Activated T-cell treated with anti-CD3 and anti-CD28 coated beads for 48 hours (primary cell): ENCODE data around the gene MOV10.

Source experiments
- DNase-seq: peaks from one replicate; pipeline ENCODE4 v3.0.0-alpha.2; 2020; ENCODE audit warnings: low read depth

The MOV10 gene

DNA sequence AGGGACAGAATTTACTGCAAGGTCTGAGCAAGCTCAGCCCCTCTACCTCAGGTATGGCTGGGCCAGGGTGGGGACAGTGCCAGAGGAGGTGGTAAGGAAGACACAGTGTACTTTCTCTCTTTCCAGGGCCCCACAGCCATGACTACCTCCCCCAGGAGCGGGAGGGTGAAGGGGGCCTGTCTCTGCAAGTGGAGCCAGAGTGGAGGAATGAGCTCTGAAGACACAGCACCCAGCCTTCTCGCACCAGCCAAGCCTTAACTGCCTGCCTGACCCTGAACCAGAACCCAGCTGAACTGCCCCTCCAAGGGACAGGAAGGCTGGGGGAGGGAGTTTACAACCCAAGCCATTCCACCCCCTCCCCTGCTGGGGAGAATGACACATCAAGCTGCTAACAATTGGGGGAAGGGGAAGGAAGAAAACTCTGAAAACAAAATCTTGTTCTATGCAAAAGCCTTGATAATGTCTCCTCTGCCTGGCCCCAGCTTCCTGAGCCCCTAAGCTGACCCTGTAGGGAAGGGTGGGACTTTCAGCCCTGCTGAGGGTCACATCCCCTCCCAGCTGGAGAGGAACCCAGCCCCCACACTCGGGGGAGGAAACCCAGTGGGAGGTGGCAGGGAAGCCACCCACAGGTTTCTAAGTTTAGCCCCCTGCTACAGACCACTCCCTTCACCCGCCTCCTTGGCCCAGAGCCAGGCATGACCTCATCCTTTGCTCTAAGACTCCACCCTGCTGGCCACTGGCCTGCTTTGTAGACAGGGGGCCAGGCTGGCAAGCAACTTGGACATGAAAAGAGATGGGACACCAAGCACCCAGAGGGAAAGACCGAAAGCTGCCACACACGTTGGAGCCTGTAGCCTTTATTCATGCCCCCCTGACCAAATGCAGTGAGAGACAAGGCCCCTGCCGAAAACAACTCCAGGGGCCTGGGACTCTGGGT is 26.1 kb downstream of the MOV10 start:
- DNase-seq, result peak; percentile 52

DNA sequence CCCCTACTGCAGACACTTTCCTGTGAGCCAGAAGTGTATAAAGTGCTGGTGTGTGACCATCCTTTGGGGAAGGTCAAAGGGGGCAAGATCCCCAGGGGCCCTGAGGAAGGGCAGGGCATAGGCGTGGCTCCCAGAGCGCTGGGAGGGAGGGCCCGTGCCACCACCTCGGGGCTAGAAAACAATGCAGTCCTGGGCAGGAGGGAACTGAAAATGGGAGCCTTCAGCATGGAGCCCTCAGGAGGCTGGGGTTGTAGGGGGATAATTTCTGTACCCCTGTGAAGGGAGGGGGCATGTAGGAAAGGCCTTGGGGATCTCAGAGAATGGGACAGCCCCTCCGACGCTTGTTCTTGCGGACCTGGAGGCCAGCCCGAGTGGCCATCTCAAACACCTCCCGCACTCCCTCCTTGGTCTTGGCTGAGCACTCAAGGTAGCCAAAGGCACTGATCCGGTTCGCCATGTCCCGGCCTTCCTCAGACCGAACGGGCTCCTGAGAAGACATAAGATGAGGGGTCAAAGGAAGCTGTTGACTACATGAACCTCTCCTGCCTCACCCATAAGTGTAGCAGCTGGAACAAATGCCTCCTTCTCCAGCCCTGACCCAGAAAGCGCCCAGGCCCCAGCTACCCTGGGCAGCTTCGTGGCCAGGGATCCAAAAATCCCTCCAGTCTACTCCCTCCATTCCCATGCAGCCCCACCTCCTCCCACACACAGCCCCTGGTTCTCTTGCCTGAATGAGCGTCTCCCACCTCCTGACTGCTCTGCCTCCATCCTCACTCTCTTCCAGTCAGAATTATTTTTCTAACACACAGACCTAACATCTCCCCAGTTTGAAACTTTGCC is 27.0 kb downstream of the MOV10 start:
- DNase-seq, result no peak

DNA sequence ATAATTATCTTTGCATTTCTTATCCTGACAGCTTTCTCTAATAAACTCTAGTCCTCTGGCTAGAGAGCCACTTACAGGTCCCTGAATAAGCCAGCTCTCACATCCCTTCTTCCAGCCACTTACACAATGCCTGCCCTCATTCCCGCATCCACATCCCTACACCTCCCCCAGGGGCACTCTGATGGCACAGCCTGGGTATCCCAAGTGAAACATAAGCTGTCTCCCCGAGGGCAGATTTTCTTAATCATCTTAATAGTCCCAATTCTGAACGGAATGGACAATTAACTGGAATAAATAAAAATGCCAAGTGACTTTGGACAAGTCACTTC is 27.6 kb downstream of the MOV10 start:
- DNase-seq, result no peak

DNA sequence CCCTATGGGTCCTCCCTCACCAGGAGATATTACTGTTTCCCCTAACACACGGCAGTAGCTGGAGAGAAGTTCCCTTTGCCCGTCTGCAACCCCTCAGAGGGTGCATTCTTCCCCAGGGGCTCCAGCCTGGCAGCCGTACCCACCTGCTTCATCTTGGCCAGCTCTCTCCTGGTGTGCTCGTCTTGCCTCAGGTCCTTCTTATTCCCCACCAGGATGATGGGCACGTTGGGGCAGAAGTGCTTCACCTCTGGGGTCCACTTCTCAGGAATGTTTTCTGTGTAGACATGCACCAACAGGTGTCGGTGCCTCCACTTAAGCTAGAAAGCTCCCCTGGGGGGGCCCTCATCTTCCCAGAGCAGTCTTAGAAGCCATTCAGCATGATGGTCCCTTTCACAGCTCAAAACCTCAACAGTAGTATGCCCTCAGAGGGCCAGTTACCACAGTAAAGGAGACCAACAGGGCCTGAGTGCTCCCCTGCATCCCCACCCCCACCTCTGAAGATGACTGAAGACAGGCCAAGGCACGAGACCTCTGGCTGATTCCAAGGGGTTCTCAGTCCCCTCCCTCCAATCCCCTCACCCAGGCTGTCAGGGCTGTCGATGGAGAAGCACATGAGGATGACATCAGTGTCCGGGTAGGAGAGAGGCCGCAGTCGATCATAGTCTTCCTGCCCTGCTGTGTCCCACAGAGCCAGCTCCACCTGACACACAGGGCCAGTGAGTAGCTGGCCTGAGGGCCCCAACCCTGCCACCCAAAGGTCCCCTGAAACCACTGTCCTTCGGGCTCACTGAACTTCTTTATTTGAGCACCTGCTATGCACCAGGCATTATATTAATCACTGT is 28.2 kb downstream of the MOV10 start:
- DNase-seq, result no peak

DNA sequence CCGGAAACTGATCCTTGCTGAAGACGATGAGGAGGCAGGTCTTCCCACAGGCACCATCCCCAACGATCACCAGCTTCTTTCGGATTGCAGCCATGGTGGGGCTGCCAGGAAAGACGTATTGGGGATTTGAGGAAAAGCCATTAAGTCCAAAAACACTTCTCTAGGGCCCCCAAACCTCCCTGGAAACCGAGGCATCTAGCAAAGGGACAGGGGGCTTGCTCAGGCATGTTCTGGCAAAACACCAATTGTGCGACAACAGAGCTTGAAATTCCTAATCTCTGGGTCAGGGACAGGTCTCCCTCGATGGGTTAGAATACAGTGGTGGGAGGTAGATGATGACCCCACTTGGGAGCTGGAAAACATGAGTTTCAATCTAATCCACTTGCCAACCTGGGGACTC is 29.2 kb downstream of the MOV10 start:
- no peak for DNase-seq

DNA sequence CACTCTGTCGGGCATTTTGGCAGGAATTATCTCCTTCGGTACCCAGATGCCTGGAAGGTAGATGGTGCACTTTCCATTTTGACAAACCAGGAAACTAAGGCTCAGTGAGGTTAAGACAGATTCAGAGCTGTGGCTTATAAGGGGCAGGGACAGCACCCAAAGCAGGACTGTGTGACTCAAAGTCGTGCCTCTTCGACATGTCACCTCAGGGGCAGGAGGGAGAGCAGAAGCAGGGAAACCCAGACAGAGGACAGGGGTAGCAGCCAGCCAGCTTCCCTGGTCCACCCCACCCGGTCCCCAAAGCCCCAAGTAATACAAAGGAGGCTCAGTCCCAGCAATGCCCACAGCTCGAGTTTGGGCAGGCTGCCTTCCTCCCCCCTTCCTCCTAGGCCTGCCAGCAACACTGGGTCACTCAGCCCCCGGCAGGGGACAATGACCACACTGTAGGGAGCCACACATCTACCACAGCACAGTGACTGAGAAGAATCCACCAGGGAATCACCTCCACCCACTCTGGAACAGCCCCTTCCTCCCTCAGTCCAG is 30.0 kb downstream of the MOV10 start:
- DNase-seq, result peak; percentile 23

DNA sequence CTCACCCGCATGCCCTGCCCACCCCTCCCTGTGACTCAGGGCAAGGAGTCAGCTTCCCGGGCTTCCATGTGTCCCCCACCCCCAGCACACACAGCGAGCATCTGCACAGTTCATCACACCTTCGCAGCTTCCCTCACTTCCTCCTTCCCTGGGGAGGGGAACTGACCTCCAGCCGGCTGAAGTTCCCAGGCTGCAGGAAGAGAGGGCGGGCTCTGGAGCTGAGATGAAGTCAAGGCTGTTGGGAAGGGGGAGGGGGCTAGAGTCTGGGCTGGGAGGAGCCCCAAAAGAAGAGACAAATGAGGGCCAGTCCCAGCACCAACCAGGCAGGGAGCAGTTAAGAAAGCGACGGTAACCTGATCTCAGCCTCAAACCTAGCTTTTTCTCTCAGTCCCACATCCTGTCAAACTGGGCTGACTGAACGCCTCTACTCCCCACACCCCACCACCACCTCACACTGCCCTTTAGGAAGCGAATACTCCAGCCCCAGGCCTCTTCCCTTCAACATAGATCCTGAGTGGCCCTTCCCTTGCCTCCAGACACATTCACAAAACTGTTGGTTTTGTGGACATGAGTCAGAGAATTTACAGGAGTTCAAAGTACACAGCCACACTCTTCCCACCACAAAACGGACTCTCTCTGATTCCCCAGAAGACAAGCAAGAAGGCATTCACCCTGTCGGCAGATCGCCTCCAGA is 30.6 kb downstream of the MOV10 start:
- peak; percentile 54 for DNase-seq

DNA sequence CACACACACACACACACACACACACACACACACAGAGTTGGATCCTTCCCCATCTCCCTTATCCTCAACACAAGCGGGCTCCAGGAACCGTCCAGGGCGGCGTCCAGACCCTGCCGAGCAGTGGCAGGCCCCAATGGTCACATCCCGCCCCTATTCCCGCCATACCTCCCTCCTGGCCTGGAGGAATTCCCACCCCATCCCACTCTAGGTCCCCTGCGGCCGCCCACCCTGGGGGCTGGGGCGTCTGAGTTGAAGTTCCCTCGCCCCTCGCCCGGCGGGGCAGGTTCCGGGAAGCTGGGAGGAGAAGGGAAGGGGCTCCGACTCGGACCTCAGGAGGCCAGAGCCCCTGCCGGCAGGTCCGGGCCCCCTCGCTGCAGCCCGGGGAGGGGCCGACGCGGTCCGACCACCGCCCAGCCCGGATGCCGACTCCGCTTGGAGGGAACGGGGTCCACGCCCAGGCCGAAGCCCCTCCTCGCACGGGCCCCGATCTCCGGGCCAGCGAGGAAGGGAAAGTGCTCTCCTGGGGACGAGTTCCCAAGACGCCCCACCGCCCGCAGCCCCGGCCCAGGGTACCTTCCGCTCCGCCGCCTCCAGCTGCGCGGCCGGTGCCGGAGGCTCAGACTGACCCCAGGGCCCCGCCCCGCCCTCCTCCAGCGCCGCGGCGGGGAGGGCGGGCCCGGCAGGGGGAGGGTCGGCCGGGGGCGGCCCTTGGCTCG is 32.2 kb downstream of the MOV10 start, which contains the start of gene RHOC:
TSS of gene RHOC (minus strand) at position 623 of the 716 bp plus-strand sequence. CDS start 3,328 bp downstream, outside the sequence.
- DNase-seq, result peak; percentile 42

DNA sequence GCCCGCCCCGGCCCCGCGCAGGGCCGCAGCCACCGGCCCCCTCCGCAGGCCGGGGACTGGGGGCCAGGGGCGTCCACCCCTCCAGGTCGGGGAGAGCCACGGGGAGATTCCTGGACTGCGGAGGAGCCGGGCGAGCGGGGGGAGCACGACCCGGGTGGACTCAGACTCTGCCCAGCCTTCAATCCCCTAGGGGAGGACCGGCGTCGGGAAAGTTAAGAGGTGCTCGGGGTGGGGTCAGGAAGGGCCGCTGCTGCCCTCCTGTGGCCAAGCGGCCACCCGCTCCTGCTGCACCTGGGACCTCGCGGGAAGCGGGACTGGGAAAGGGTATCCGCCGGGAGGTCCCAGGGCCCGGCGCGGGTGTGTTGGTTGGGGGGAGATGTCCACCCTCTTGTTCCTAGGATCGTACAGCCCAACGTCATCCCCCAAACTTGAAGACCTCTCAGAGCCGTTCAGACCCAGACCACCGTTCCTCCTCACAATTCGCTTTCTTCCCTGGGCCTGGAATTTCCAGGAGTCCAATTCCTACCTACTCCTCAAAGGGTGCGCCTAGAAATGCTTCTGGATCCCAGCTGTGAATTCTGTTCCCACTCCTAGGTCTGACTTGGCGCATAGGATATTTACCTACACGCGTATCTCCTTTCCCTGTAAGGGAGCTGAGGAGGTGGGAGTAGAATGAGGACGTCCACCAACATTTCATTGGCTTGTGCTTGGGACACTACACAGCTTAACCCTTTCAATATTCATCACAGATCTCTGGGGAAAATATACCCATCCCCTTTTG is 33.0 kb downstream of the MOV10 start:
- DNase-seq, result peak; percentile 63

DNA sequence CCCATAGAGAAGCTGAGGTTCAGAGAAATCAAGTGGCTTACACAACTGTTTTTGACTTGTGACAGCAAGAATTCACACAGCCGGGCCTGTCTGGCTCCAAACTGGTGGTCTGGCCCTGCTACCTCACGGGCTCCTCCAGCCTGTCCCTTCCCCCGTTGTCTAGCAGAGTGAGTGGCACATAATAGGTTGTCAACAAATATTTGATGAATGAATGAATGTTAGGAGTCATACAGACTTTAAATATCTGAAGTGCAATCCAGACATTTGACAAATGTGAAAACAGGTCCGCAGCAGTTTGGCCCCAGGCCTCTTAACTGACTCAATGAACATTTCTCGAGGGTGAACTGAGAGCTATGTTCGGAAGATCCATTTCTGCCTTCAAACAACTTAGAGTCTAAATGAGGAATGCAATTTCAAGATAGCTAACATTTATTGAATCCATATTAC is 33.6 kb downstream of the MOV10 start:
- DNase-seq, result no peak

DNA sequence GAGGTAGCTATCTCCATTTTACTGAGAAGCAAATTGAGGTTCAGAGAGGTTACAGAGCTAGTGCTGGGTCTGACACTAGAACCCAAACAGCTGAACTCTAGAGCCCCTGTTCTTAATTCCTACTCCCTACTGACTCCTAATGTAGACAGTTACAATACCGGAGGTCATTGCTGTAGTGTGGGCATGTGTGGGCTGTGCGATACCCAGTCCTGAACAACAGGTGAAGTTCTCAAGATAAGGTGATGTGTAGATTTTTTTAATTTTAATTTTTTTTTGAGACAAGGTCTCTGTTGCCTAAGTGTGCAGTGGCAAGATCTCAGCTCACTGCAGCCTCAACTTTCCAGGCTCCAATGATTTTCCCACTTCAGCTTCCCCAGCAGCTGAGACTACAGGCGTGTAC is 34.0 kb downstream of the MOV10 start:
- no peak for DNase-seq

DNA sequence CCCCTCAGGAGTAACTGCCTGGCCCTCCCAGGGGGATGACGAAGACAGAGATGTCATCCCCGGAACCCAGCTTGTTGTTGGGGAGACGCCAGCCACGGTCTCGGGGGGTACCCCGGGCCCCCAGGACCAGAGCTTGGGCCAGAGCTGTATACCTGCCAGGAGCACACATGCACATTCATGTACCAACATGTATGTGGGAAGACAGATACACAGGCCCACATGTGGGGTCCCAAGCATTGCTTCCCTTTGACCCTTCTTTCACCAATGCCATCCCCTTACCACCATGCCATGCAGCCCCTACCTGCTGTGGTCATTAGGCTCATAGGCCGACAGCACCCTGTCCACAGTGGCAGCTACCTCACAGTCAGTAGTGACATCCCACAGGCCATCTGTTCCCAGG is 35.7 kb downstream of the MOV10 start:
- no peak for DNase-seq

DNA sequence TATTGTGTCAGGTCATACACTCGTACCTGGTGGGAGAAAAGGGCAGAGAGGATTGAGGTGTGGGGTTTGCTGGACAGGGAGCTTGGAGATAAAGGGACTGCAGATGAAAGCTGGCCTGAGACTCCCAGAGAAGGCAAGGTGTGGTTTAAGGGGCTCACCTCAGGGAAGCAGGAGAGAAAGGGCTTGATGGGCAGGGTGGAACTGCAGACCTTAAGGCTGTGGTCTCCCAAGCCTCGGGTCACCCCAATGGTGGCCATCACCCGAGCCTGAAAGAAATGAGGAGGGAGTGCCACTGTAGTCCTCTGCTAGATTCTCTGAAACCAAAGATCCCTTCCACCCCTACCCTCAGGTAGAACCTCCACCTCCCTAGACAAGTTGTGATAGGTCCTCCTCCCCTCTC is 36.1 kb downstream of the MOV10 start:
- no peak for DNase-seq

DNA sequence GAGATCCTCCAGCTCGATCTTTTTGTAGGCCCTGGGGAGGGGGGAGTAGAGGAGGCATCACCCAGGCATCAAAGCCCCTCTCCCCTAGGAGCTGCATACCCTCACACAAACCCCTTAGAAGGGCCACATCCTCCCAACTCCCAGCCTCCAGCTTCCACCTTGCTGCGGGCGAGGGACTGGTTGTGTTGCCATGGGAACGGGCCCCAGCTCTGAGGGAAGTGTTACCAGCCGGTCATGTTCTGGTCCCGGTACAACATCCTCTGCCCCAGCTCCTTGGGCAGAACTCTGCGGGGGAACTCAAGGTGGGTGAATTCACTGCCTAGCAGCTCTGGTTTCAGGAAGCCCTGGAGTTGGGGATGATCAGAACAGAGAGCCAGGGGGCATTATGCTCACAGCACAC is 36.6 kb downstream of the MOV10 start:
- DNase-seq, result no peak

DNA sequence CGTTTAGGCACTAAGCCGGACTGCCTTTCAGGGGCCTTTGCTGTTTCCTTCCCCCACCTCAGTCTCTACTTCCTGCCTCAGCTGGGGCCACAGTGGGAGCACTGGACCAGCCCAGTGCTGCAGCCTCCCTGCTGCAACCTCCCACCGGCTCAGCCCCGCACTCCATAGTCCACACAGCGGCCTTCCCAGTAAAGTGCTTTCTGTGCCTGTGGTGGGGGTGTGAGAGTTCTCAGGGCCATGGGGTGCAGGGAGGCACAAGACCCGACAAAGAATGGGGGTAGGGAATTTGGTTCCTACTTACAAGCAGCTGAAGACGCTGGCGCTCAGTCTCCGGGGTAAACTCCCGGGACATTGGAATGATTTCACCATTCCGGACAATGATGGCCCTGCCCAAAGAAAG is 37.2 kb downstream of the MOV10 start:
- no peak for DNase-seq

DNA sequence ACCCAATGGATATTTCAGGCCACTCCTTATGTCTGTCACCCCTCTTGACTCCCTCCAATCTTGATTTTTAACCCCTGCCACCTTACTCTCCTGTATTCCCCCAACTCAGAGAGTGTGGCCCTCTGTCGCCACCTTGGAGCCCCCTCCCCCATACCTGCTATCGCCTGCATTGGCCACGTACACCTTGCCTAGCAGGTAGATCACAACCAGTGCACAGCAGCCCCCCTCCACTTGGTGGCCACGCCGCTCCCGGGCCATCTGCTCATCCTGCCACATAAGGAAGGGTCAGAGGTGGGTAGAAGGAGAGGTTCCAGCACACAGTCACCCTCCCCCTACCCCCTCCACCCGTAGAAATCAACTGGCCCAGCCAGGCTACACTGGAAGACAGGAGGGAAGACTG is 37.7 kb downstream of the MOV10 start:
- DNase-seq, result no peak

DNA sequence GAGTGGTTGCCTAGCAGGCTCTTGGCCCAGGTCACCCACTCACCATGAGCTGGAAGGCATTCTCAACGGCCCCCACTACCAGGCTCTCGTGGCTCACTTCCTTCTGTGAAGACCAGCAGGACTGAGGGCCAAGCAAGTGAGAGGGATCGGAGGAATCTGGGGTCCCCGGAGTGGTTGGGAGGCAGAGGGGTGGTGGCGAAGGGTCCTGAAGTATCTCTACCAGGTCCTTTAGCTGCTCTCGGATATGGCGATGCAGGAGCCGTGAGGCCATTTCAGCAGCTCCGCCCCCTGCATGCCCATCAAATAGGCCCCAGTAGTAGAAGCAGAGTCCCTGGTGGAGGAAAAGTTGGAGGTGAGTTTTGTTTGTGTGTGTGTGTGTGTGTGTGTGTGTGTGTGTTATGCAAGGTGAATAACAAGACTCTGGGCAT is 38.3 kb downstream of the MOV10 start:
- DNase-seq, result no peak

DNA sequence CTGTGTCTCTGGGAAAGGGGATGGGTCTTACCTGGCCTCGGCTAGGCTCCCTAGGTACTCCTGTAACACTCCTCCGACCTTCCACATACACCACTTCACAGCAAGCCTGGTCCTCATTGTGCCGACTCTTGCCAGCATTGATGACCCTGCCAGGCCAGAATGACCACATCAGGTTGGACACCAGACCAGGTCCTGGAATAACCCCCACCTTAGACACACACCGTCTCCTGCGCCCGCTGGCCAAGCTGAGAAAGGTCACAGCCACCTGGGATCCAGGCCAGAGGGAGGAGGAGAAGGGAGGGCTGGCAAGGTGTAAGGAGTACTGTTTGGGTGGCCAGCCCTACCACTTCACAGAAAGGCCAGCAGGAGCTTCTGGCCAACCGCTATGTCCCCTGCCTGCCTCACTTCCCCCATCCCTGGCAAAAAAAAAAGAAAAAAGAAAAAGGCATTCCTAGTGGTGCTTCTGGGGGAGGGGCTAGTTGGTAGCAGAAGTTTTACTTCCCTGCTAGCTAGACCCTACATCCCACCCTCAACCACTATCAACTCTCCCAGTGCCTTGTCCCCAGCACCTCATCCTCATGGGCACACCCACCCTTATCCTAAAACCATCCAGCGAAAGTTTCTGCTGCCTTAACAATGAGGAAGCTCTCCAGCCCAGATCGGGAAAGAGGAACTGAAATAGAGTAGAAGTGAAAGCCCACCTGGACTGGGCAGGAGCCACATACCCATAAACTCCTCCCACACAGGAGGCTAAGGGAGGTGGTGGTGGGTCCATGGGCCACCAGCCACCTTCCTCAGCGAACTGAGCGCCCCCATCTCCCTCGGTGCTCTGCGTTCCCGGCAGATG is 39.2 kb downstream of the MOV10 start:
- DNase-seq, result no peak
